ENCODE measurements around the gene BIN2. TPM values are rescaled to one million over a fixed set of nuclear protein-coding genes. Genes with fewer than 3 reads are reported as not detected.

BIN2 gene
- total and polyA plus RNA-seq, 2 donors = 2.3 to 3.4 TPM

- no peaks in the 10 kb centered on the region for H3K4me1 ChIP-seq (ENCODE audit: insufficient read depth)
- 32% methylated on average over 7 of the region's 7 CpGs for WGBS
- H3K4me3 ChIP-seq (ENCODE audit: low read depth, low read length) = no peak overlapping the region
- no peaks in the 10 kb centered on the region for H3K36me3 ChIP-seq (ENCODE audit: insufficient read depth)
- DNase-seq (ENCODE audit: extremely low spot score) = no peak
- H3K27ac ChIP-seq (ENCODE audit: low read depth) = peak overlapping the region; percentile 33
These were observed 77.6 kb downstream of the BIN2 start for GRCh38 chr12:51246254-51246853.

GRCh38 chr12:51245476-51246253, 78.3 kb downstream of the BIN2 start:
- Histone ChIP-seq H3K4me3 (ENCODE audit: low read depth, low read length) (no peak overlapping the region), H3K36me3 (ENCODE audit: insufficient read depth) (peaks cover 2% of the 10 kb centered on the region), H3K4me1 (ENCODE audit: insufficient read depth) (no peaks in the 10 kb centered on the region), H3K27ac (ENCODE audit: low read depth) (no peak overlapping the region)
- DNase-seq (ENCODE audit: extremely low spot score) = no peak
- WGBS = 93% methylated on average over 11 of the region's 11 CpGs

GRCh38 chr12:51244269-51244668, 79.7 kb downstream of the BIN2 start:
- H3K27ac ChIP-seq (ENCODE audit: low read depth) = no peak overlapping the region
- H3K4me1 ChIP-seq (ENCODE audit: insufficient read depth) = no peaks in the 10 kb centered on the region
- 81% methylated on average over 4 of the region's 4 CpGs for WGBS
- H3K4me3 ChIP-seq (ENCODE audit: low read depth, low read length) = no peak overlapping the region
- DNase-seq (ENCODE audit: extremely low spot score) = no peak
- H3K36me3 ChIP-seq (ENCODE audit: insufficient read depth) = peaks cover 2% of the 10 kb centered on the region

DNA sequence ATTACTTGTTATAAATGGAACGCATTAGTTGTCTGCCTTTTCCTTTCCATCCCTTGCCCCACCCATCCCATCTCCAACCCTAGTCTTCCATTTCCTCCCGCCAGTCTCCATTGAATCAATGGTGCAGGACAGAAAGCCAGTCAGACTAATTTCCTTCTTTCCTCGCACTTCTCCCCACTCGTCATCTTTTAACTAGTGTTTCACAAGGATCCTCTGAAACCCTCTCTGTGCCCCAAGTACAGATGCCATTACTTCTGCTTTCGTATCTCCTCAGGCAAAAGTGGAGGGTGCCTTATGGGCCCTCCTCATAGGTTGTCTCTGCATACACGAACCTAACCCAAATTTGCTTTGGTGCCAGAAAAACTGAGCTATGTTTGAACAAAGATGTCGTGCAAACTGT, 81.1 kb downstream of the BIN2 start:
- Histone ChIP-seq H3K36me3 (ENCODE audit: insufficient read depth) (peaks cover 2% of the 10 kb centered on the region), H3K4me1 (ENCODE audit: insufficient read depth) (no peaks in the 10 kb centered on the region), H3K4me3 (ENCODE audit: low read depth, low read length) (no peak overlapping the region), H3K27ac (ENCODE audit: low read depth) (no peak overlapping the region)
- no peak for DNase-seq (ENCODE audit: extremely low spot score)
- WGBS = 74% methylated on average over 7 of the region's 7 CpGs

- no peak for DNase-seq (ENCODE audit: extremely low spot score)
- H3K4me1 ChIP-seq (ENCODE audit: insufficient read depth) = no peaks in the 10 kb centered on the region
- H3K4me3 ChIP-seq (ENCODE audit: low read depth, low read length) = no peak overlapping the region
- H3K36me3 ChIP-seq (ENCODE audit: insufficient read depth) = peaks cover 2% of the 10 kb centered on the region
- WGBS = 88% methylated on average over 7 of the region's 7 CpGs
- no peak overlapping the region for H3K27ac ChIP-seq (ENCODE audit: low read depth)
These were observed 81.9 kb downstream of the BIN2 start for GRCh38 chr12:51242120-51242519.

DNA sequence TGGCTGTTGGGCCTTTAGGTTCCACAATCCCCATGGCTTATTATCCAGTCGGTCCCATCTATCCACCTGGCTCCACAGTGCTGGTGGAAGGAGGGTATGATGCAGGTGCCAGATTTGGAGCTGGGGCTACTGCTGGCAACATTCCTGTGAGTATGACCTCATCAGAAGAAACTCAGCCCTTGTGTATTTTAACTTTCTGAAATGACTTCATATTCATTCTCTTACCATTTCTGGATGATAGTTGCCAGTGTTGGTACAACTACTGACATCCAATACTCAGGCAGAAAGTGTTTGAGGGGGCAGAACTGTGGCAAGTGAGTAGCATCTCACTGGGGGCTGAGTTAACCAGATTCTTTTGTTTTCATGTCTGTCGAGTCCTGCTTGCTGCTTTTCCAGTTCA, 83.0 kb downstream of the BIN2 start:
- DNase-seq (ENCODE audit: extremely low spot score) = no peak
- Histone ChIP-seq H3K27ac (ENCODE audit: low read depth) (no peak overlapping the region), H3K4me1 (ENCODE audit: insufficient read depth) (no peaks in the 10 kb centered on the region), H3K4me3 (ENCODE audit: low read depth, low read length) (no peak overlapping the region), H3K36me3 (ENCODE audit: insufficient read depth) (peaks cover 2% of the 10 kb centered on the region)
- WGBS = 69% methylated on average over 2 of the region's 2 CpGs

DNA sequence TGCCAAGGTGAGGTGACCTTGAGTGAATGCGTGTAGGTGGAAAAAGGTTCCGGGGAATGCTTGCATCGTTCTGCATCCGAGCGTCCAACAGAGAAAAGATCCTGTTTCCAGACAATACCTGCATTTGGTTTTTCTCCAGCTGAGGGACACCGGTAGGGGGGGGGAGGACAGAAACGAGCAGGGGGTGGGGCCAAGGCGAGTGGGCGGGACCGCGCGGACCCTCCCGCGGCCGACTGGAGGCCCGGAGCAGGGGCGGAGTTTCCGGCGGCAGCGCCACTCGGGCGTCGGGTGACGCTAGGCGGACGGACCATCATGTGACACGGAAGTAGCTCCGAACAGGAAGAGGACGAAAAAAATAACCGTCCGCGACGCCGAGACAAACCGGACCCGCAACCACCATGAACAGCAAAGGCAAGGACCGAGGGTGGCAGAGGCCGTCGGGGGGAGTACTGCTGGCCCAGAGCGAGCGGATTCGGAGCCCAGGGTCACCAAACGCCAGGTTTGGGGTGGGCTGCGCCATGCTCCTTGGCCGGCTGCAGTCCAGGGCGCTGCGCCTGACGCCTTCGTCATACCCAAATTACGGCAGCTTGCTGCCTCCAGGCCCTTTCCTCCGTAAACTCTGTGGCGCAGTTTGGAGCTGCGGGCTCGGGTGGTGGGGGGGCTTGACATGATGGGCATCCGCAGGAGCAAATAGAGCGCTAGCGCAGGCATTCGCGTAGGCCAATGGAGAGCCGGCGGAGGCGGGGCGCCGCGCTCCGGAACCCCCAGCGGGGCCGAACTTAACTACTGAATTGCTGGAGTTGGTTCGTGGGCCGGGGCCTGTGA, 85.3 kb downstream of the BIN2 start, which contains the start of gene DAZAP2:
Gene DAZAP2 (plus strand): TSS at position 317 of the 825 bp plus-strand sequence. CDS start 82 bp downstream, at position 399.
- Histone ChIP-seq H3K4me1 (ENCODE audit: insufficient read depth) (no peaks in the 10 kb centered on the region), H3K27ac (ENCODE audit: low read depth) (peak within 1 kb of the TSS; percentile 100), H3K36me3 (ENCODE audit: insufficient read depth) (peaks cover 2% of the 10 kb centered on the region), H3K4me3 (ENCODE audit: low read depth, low read length) (peak within 1 kb of the TSS; percentile 71)
- under 1% methylated on average over 70 of the region's 70 CpGs for WGBS
- DNase-seq (ENCODE audit: extremely low spot score) = peak; percentile 87

DNA sequence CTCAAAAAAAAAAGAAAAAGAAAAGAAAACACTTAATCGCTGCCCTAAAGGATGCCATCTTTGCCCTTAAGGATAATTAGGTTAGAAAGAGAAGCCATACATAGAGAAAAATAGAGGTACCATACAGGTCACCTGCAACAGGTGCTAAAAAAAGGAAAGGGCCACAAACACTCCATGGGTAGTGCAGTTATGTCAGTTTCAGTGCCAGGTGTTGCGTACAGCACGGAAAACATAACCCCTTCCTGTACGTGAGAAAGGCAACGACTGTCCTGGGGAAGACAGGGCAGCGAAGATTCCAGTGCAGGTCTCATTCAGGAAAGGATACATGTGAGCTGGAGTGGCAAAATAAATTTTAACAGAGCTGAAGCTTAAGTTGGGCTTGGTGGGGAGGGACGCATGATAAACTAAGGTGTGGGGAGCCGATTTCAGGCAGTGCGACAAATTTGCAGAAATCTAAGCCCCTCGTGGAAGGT, 85.9 kb downstream of the BIN2 start:
- 12% methylated on average over 10 of the region's 10 CpGs for WGBS
- H3K27ac ChIP-seq (ENCODE audit: low read depth) = no peak overlapping the region
- no peak for DNase-seq (ENCODE audit: extremely low spot score)

GRCh38 chr12:51234530-51234929, 89.4 kb downstream of the BIN2 start:
- 44% methylated on average over 5 of the region's 5 CpGs for WGBS
- H3K27ac ChIP-seq (ENCODE audit: low read depth) = no peak overlapping the region
- no peak overlapping the region for H3K4me3 ChIP-seq (ENCODE audit: low read depth, low read length)
- H3K36me3 ChIP-seq (ENCODE audit: insufficient read depth) = no peaks in the 10 kb centered on the region
- no peaks in the 10 kb centered on the region for H3K4me1 ChIP-seq (ENCODE audit: insufficient read depth)
- DNase-seq (ENCODE audit: extremely low spot score) = no peak

More for the DNA sequence above, 85.9 kb downstream of the BIN2 start:
- H3K4me1 ChIP-seq (ENCODE audit: insufficient read depth) = no peaks in the 10 kb centered on the region
- H3K4me3 ChIP-seq (ENCODE audit: low read depth, low read length) = peak overlapping the region; percentile 71
- peaks cover 2% of the 10 kb centered on the region for H3K36me3 ChIP-seq (ENCODE audit: insufficient read depth)

GRCh38 chr12:51232642-51233041, 91.3 kb downstream of the BIN2 start:
- DNase-seq (ENCODE audit: extremely low spot score) = no peak

More at GRCh38 chr12:51232642-51233041, 91.3 kb downstream of the BIN2 start:
- H3K36me3 ChIP-seq (ENCODE audit: insufficient read depth) = no peaks in the 10 kb centered on the region
- no peak overlapping the region for H3K27ac ChIP-seq (ENCODE audit: low read depth)
- H3K4me1 ChIP-seq (ENCODE audit: insufficient read depth) = no peaks in the 10 kb centered on the region
- no peak overlapping the region for H3K4me3 ChIP-seq (ENCODE audit: low read depth, low read length)

Other genes with a start within 250 kb of the BIN2 start
- 22.6 TPM for gene CSRNP2, start 240.6 kb downstream of the BIN2 start, total RNA-seq
- gene CSRNP2, start 240.6 kb downstream of the BIN2 start, polyA plus RNA-seq = 15.7 TPM
- 20.8 TPM for gene TFCP2, start 151.0 kb downstream of the BIN2 start, total RNA-seq
- gene TFCP2, start 151.0 kb downstream of the BIN2 start, polyA plus RNA-seq = 21.5 TPM
- 4.3 TPM for gene POU6F1, start 106.1 kb downstream of the BIN2 start, total RNA-seq
- 10.6 TPM for gene POU6F1, start 106.1 kb downstream of the BIN2 start, polyA plus RNA-seq
- 89.1 TPM for gene DAZAP2, start 85.3 kb downstream of the BIN2 start, total RNA-seq
- 487 TPM for gene DAZAP2, start 85.3 kb downstream of the BIN2 start, polyA plus RNA-seq
- 13.4 TPM for gene SMAGP, start 53.8 kb downstream of the BIN2 start, total RNA-seq
- gene SMAGP, start 53.8 kb downstream of the BIN2 start, polyA plus RNA-seq = 10.0 TPM
- gene CELA1, start 22.5 kb upstream of the BIN2 start, total RNA-seq = not detected
- gene CELA1, start 22.5 kb upstream of the BIN2 start, polyA plus RNA-seq = not detected
- 1.1 TPM for gene GALNT6, start 67.2 kb upstream of the BIN2 start, total RNA-seq
- 2.0 TPM for gene GALNT6, start 67.2 kb upstream of the BIN2 start, polyA plus RNA-seq
- gene SLC4A8, start 100.7 kb upstream of the BIN2 start, total RNA-seq = 2.9 TPM
- gene SLC4A8, start 100.7 kb upstream of the BIN2 start, polyA plus RNA-seq = 1.6 TPM

All from urinary bladder (tissue), 4 donors.